H1 (cell line): ENCODE measurements around the gene CLDN9. TPM values are rescaled to one million over a fixed set of nuclear protein-coding genes. Genes with fewer than 3 reads are reported as not detected.

Source experiments
- ASH2L ChIP-seq: fragments of 200-600, 300-600 bp; sonication (generic); IDR thresholded peaks from one replicate; pipeline ENCODE4 v1.7.1; 2017; ENCODE audit warnings: low read length
- BCL11A ChIP-seq, 2 experiments: IDR thresholded peaks; one replicate each; pipeline ENCODE4 v1.6.1; 2011; ENCODE audit warnings: low read depth in 2 of 2, low read length in 2 of 2, mild to moderate bottlenecking in 2 of 2
- BRCA1 ChIP-seq: IDR thresholded peaks from 2 replicates; pipeline ENCODE4 v1.6.1; 2012; ENCODE audit warnings: low read depth, low read length, improper control_type of control experiment
- CHD2 ChIP-seq: IDR thresholded peaks from 2 replicates; pipeline ENCODE4 v1.6.1; 2012; ENCODE audit warnings: low read length, improper control_type of control experiment
- HDAC2 ChIP-seq, 2 experiments: fragments of 300-600 bp in 1 of 2; sonication (generic) in 1 of 2; IDR thresholded peaks; 2 replicates each; pipeline ENCODE4 v1.6.1; 2011 to 2012; ENCODE audit warnings: low read depth in 2 of 2, low read length in 2 of 2, mild to moderate bottlenecking in 2 of 2, moderate library complexity in 2 of 2, borderline replicate concordance in 1 of 2, inconsistent platforms in 1 of 2
- KDM4A ChIP-seq: IDR thresholded peaks from one replicate; pipeline ENCODE4 v1.7.1; 2012; ENCODE audit warnings: low read depth, mild to moderate bottlenecking, moderate library complexity, low read length, inconsistent platforms; ENCODE audit not compliant: severe bottlenecking
- KDM5A ChIP-seq: fragments of 200-600 bp; IDR thresholded peaks from 2 replicates; pipeline ENCODE4 v1.7.1; 2012; ENCODE audit warnings: mild to moderate bottlenecking, low read length, inconsistent platforms, mixed read lengths
- POLR2A ChIP-seq, 2 experiments: IDR thresholded peaks; 1 replicate in 1 of 2; 2 replicates in 1 of 2; pipeline ENCODE4 v1.6.1; 2011; ENCODE audit warnings: low read depth in 2 of 2, low read length in 2 of 2, mild to moderate bottlenecking in 2 of 2; ENCODE audit errors: control extremely low read depth in 1 of 2
- RAD21 ChIP-seq, 2 experiments: IDR thresholded peaks in 1 of 2; conservative IDR thresholded peaks in 1 of 2; 2 replicates each; pipeline ENCODE4 v1.6.1; 2011; ENCODE audit warnings: low read depth in 2 of 2, low read length in 2 of 2, improper control_type of control experiment in 1 of 2, inconsistent platforms in 1 of 2, mild to moderate bottlenecking in 1 of 2, moderate library complexity in 1 of 2
- SIX5 ChIP-seq: IDR thresholded peaks from 2 replicates; pipeline ENCODE4 v1.6.1; 2011; ENCODE audit warnings: mild to moderate bottlenecking, low read depth, low read length
- TAF7 ChIP-seq: optimal IDR thresholded peaks from 2 replicates; pipeline ENCODE3; 2011; ENCODE audit warnings: low read depth, mild to moderate bottlenecking, inconsistent platforms, low read length, moderate library complexity, borderline replicate concordance
- TBP ChIP-seq: IDR thresholded peaks from 2 replicates; pipeline ENCODE4 v1.6.1; 2011; ENCODE audit warnings: low read depth, low read length, improper control_type of control experiment
- TCF12 ChIP-seq: IDR thresholded peaks from 2 replicates; pipeline ENCODE4 v1.6.1; 2011; ENCODE audit warnings: low read depth, mild to moderate bottlenecking, low read length
- polyA plus RNA-seq, 7 experiments: library from polyadenylated mRNA; depleted of rRNA in 3 of 7; stranded (reverse) in 5 of 7; unstranded in 2 of 7; fragments of >200 nt in 5 of 7; fragments of 200-250 nt in 2 of 7; gene quantifications; 1 replicate in 5 of 7; 2 replicates in 1 of 7; 4 replicates in 1 of 7; pipeline versions ENCODE4 v1.2.1 to v1.2.3, GENCODE V29; 2011 to 2013; ENCODE audit warnings: missing spikeins in 2 of 7, mixed read lengths in 2 of 7
- total RNA-seq: library from RNA; stranded (reverse); fragmentation: NEBNext Ultra II Directional; extraction: Animal tissue kit (Norgen Biotek cat#: 25700); gene quantifications from 2 replicates; pipeline ENCODE4 v1.2.1, GENCODE V29; 2021
- TF ChIP-seq, protein P1 (sequence below): IDR thresholded peaks from 2 replicates; pipeline ENCODE4 v1.6.1; 2012; ENCODE audit warnings: inconsistent platforms
- TF ChIP-seq, protein P2 (sequence below): IDR thresholded peaks from 2 replicates; pipeline ENCODE4 v1.6.1; 2012; ENCODE audit warnings: inconsistent platforms
- TF ChIP-seq, protein P3 (sequence below): IDR thresholded peaks from 2 replicates; pipeline ENCODE4 v1.6.1; 2011; ENCODE audit warnings: low read length, improper control_type of control experiment
- TF ChIP-seq, protein P4 (sequence below): IDR thresholded peaks from 2 replicates; pipeline ENCODE4 v1.6.1; 2012; ENCODE audit warnings: low read length, inconsistent platforms
- TF ChIP-seq, protein P5 (sequence below): IDR thresholded peaks from 2 replicates; pipeline ENCODE4 v1.6.1; 2011; ENCODE audit warnings: low read depth, mild to moderate bottlenecking, low read length; ENCODE audit not compliant: insufficient read depth

Gene CLDN9
- total and polyA plus RNA-seq, 2 of the 8 experiments (the other 6 are each of a cell fraction or from before 2014, with no cell fraction given) = 0.60 to 0.89 TPM

DNA sequence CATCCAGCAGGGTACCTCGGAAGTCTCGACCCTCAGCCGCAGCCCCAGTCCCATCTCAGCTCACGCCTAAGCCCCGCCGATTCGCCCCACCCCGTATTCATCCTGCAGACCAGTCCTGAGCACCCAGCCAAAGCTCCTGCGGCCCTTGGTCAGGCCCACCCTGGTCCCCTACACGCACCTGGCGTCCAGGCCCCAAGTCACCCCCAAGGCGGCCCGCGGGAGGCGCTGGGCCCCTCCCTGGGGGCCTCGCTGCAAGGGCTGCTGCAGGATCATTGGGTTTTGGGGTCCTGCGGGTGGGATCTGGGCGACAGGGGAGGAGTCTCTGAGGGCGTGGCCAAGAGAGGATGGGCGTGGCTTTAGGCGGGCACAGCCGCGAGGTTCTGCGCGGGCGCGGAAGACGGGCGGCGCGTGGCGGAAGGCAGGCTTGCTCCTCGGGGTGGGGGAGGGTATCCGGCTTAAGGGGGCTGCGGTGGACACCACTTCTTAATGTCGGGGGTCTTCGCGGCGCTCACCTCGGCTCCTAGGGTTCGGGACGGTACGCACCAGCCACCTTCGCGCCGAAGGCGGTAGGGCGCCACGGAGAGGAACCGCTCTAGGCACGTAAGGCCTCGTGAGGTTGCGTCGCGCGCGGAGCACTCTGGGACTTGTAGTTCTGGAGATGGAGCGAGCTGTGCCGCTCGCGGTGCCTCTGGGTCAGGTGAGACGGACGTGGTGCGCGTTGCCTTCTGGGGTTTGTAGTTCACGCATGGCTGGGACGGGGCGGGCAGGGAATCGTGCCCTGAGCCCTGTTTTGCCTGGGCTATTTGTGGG is 11.2 kb downstream of the CLDN9 start, which contains the start of the genes HCFC1R1 and THOC6 (continued):
- TF ChIP-seq TAF7 (peak; percentile 90), RAD21 (IDR thresholded peaks at IDR 0.05 in 1 of 2, conservative IDR thresholded peaks at IDR 0.05 in 1 of 2; ENCODE audit: low read depth in 2 of 2, low read length in 2 of 2) (peak in 1 of 2 experiments; percentile 2; a peak in 2 of 4 replicates), KDM5A (no peak), TBP (peak; percentile 54), POLR2A (IDR thresholded peaks at IDR 0.05; ENCODE audit: control extremely low read depth in 1 of 2, low read depth in 2 of 2, low read length in 2 of 2) (peak; percentile 86 to 89), CHD2 (peak; percentile 87), SIX5 (peak; percentile 96), BCL11A (IDR thresholded peaks at IDR 0.05; ENCODE audit: low read depth in 2 of 2, low read length in 2 of 2) (no peak), KDM4A (peak; percentile 42), HDAC2 (IDR thresholded peaks at IDR 0.05; ENCODE audit: borderline replicate concordance in 1 of 2, low read depth in 2 of 2, low read length in 2 of 2) (peak in 1 of 2 experiments; percentile 63; a peak in 1 of 4 replicates), TCF12 (peak; percentile 71; the same call in 1 of the 2 replicates), BRCA1 (0 out of 2 replicates have a peak, but pooled peaks have one; percentile 51), ASH2L (peak; percentile 71)
- TF ChIP-seq, protein P1, sequence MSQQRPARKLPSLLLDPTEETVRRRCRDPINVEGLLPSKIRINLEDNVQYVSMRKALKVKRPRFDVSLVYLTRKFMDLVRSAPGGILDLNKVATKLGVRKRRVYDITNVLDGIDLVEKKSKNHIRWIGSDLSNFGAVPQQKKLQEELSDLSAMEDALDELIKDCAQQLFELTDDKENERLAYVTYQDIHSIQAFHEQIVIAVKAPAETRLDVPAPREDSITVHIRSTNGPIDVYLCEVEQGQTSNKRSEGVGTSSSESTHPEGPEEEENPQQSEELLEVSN = peak; percentile 60; the same call in 1 of the 2 replicates
- TF ChIP-seq, protein P2, sequence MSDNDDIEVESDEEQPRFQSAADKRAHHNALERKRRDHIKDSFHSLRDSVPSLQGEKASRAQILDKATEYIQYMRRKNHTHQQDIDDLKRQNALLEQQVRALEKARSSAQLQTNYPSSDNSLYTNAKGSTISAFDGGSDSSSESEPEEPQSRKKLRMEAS = peak; percentile 86
- TF ChIP-seq, protein P3, sequence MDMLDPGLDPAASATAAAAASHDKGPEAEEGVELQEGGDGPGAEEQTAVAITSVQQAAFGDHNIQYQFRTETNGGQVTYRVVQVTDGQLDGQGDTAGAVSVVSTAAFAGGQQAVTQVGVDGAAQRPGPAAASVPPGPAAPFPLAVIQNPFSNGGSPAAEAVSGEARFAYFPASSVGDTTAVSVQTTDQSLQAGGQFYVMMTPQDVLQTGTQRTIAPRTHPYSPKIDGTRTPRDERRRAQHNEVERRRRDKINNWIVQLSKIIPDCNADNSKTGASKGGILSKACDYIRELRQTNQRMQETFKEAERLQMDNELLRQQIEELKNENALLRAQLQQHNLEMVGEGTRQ = peak; percentile 88
- TF ChIP-seq, protein P4, sequence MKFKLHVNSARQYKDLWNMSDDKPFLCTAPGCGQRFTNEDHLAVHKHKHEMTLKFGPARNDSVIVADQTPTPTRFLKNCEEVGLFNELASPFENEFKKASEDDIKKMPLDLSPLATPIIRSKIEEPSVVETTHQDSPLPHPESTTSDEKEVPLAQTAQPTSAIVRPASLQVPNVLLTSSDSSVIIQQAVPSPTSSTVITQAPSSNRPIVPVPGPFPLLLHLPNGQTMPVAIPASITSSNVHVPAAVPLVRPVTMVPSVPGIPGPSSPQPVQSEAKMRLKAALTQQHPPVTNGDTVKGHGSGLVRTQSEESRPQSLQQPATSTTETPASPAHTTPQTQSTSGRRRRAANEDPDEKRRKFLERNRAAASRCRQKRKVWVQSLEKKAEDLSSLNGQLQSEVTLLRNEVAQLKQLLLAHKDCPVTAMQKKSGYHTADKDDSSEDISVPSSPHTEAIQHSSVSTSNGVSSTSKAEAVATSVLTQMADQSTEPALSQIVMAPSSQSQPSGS = peak; percentile 58; the same call in 1 of the 2 replicates
- TF ChIP-seq, protein P5, sequence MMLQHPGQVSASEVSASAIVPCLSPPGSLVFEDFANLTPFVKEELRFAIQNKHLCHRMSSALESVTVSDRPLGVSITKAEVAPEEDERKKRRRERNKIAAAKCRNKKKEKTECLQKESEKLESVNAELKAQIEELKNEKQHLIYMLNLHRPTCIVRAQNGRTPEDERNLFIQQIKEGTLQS = peak; percentile 74; the same call in 1 of the 2 replicates
